ENCODE results near the gene RAB7A.
A peak's percentile ranks its signal among the peaks of the same experiment; 100 is the strongest.

Gene RAB7A

DNA sequence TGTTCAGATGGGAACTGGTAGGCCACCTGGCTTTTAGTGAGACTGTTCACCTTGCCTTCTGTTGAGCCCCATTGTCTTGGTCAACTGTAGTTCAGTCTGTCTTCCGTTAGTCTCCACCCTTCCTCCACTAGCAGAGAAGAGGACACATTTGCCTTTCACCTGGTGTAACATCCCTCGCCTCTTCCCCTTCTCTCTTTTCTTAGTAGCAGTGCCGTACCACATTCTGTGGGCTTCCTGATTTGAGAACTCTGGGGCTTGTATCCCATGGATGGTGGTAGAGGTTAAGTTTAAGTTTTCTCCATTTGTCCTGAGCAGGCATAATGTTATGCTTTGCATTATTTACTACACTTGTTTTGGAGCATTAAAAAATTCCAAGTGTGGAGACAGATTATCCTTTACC, 49.3 kb downstream of the RAB7A start:
- no peak for DNase-seq
- no peak overlapping the region for H3K4me3 Mint-ChIP-seq
- peaks cover 42% of the 10 kb centered on the region for H3K9me3 Mint-ChIP-seq
- TF ChIP-seq, protein P1, sequence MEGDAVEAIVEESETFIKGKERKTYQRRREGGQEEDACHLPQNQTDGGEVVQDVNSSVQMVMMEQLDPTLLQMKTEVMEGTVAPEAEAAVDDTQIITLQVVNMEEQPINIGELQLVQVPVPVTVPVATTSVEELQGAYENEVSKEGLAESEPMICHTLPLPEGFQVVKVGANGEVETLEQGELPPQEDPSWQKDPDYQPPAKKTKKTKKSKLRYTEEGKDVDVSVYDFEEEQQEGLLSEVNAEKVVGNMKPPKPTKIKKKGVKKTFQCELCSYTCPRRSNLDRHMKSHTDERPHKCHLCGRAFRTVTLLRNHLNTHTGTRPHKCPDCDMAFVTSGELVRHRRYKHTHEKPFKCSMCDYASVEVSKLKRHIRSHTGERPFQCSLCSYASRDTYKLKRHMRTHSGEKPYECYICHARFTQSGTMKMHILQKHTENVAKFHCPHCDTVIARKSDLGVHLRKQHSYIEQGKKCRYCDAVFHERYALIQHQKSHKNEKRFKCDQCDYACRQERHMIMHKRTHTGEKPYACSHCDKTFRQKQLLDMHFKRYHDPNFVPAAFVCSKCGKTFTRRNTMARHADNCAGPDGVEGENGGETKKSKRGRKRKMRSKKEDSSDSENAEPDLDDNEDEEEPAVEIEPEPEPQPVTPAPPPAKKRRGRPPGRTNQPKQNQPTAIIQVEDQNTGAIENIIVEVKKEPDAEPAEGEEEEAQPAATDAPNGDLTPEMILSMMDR (IDR thresholded peaks at IDR 0.05): no peak
- H3K27ac Mint-ChIP-seq: no peak overlapping the region
- peaks cover 69% of the 10 kb centered on the region for H3K36me3 Mint-ChIP-seq (ENCODE audit: low read depth)
- peaks cover 19% of the 10 kb centered on the region for H3K4me1 Mint-ChIP-seq
- no peaks in the 10 kb centered on the region for H3K27me3 Mint-ChIP-seq (ENCODE audit: low read depth, poor library complexity)

DNA sequence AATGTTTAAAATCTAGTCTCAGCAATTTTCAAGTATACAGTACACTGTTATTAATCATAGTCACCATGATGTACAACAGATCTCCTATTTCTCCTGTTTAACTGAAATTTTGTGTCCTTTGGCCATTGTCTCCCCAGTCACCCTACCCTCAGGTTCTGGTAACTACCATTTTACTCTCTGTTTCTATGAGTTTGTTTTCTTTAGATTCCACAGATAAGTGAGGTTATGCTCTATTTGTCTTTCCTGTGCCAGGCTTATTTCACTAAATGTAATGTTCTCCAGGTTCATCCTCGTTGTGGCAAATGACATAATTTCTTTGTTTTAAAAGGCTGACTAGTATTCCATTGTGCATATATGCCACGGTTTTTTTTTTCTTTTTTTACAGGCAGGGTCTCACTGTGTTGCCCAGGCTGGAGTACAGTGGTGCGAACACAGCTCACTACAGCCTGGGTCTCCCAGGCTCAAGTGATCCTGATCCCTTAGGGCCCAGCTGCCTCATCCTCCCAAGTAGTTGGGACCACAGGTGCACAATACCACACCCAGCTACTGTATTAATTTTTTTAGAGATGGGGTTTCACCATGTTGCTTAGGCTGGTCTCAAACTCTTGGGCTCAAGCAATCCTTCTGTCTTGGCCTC, 50.0 kb downstream of the RAB7A start:
- H3K27me3 Mint-ChIP-seq (ENCODE audit: low read depth, poor library complexity): no peaks in the 10 kb centered on the region
- H3K36me3 Mint-ChIP-seq (ENCODE audit: low read depth): peaks cover 61% of the 10 kb centered on the region
- H3K9me3 Mint-ChIP-seq: peaks cover 35% of the 10 kb centered on the region
- no peak overlapping the region for H3K27ac Mint-ChIP-seq
- no peak for DNase-seq
- TF ChIP-seq, protein P1 (IDR thresholded peaks at IDR 0.05): no peak
- H3K4me1 Mint-ChIP-seq: peaks cover 21% of the 10 kb centered on the region
- no peak overlapping the region for H3K4me3 Mint-ChIP-seq

DNA sequence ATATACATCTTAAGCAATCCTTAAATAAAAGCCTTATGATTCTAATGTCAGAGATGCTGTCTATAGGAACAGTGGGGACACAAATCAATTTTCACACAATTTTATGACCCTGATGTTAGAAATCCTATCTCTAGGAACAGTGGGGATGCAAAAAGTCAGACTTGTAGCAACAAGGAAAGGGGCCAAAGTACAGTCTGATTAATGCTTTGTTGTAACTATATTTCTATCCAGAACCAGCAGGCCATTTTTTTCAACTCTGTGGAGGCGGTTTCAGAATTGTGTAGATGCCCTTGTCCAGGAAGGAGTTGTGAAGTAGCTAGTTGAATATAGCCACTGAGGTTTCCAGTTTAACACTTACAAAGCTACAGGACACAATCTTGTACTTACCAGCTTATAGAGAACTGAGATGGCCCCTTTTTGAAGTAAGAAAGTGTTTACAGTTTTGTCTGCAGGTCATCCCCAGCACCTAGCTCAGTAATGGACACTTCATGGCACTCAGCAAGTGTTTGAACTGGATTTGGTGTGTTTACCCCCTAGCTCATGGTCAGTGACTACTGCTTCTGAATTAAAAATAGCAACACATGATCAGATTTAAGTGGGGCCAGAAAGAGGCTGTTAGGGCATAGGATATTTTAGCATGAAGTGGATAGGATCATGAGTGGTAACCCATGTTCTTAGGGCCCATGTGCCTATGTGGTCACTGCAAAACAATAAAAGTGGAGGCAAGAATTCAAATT, 54.3 kb downstream of the RAB7A start:
- H3K9me3 Mint-ChIP-seq: peaks cover 7% of the 10 kb centered on the region
- TF ChIP-seq, protein P1 (IDR thresholded peaks at IDR 0.05): no peak
- DNase-seq: no peak
- H3K4me1 Mint-ChIP-seq: peaks cover 60% of the 10 kb centered on the region
- no peak overlapping the region for H3K4me3 Mint-ChIP-seq
- peak overlapping the region; percentile 38 for H3K27ac Mint-ChIP-seq
- H3K36me3 Mint-ChIP-seq (ENCODE audit: low read depth): peaks cover 24% of the 10 kb centered on the region
- no peaks in the 10 kb centered on the region for H3K27me3 Mint-ChIP-seq (ENCODE audit: low read depth, poor library complexity)

DNA sequence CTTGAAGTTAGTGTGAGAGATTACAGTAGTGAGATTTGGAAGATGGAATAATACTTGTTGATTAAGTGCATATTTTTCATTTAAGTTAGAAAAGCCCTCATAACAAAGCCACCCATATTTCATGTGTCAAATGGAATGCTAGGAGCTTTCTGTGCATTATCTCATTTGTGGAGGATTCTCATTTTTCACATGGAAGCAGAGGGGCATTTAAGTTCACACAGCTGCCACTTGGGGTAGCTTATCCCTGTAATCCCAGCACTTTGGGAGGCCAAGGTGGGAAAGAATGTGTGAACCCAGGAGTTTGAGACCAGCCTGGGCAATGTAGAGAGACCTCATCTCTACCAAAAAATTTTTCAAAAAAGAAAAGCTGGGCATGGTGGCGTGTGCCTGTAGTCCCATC, 55.2 kb downstream of the RAB7A start:
- no peak for DNase-seq
- H3K27ac Mint-ChIP-seq: no peak overlapping the region
- H3K4me1 Mint-ChIP-seq: peaks cover 67% of the 10 kb centered on the region
- H3K4me3 Mint-ChIP-seq: no peak overlapping the region
- H3K36me3 Mint-ChIP-seq (ENCODE audit: low read depth): peaks cover 15% of the 10 kb centered on the region
- TF ChIP-seq, protein P1 (IDR thresholded peaks at IDR 0.05): no peak
- no peaks in the 10 kb centered on the region for H3K9me3 Mint-ChIP-seq
- no peaks in the 10 kb centered on the region for H3K27me3 Mint-ChIP-seq (ENCODE audit: low read depth, poor library complexity)

DNA sequence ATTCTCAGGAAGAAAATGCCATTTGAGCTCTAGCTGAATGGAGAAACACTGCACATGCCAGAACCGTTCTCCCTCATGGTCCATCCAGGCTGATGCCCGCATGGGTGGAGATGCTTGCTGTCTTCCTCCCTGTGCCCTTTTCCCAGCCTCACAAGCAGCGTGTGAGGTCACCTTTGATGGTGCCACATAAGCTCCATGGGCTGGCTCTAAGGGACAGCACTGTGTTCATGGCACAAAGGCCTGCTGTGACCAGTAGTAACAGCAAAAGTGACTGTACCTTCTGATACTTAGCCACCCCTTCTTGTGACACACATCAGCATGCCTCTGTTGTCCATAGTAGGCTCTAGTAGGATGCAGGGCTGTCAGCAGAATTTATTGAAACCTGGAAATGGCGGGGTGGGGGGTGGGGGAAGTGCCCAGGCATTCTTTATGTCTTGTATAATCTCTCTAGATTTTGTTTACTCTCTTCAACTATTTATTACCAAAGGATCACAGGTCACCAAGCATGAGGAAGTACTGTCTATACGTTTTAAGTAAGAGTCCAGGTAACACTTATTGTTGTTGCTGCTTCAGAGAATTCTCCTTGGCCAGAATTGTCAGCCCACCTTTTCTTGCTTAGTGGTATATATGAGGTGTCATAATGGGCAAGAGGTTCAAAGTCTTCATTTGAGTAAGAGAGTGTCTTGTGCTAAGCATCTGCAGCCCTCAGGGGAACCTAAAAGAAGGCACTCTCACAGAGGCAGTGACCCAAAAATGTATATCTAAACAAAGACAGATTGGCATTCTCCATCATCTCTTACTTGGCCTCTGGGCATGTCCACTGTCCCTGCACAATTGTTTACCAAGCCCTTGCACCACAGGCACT, 56.5 kb downstream of the RAB7A start:
- Mint-ChIP-seq H3K4me3 (no peak overlapping the region), H3K9me3 (no peaks in the 10 kb centered on the region), H3K36me3 (ENCODE audit: low read depth) (peaks cover 1% of the 10 kb centered on the region), H3K27ac (peak overlapping the region; percentile 87), H3K4me1 (peaks cover 80% of the 10 kb centered on the region), H3K27me3 (ENCODE audit: low read depth, poor library complexity) (no peaks in the 10 kb centered on the region)
- no peak for DNase-seq
- TF ChIP-seq, protein P1 (IDR thresholded peaks at IDR 0.05): no peak

Data from nephron progenitor cell (in vitro differentiated cells).